SK-N-MC (cell line): ENCODE measurements around the gene CPT1A.

Experiments
- EZH2 ChIP-seq: fragments of 200-600 bp; sonication (generic); IDR thresholded peaks from one replicate; pipeline ENCODE4 v1.6.1; 2017; ENCODE audit warnings: antibody characterized with exemption
- FOXP2 ChIP-seq: optimal IDR thresholded peaks from 2 replicates; pipeline ENCODE3; 2011; ENCODE audit warnings: mild to moderate bottlenecking, moderate library complexity; ENCODE audit not compliant: insufficient read depth; ENCODE audit errors: extremely low read length, control extremely low read depth
- POLR2AphosphoS5 ChIP-seq: IDR thresholded peaks from 2 replicates; pipeline ENCODE4 v1.6.1; 2012; ENCODE audit warnings: mild to moderate bottlenecking, low read depth, low read length, borderline replicate concordance

DNA sequence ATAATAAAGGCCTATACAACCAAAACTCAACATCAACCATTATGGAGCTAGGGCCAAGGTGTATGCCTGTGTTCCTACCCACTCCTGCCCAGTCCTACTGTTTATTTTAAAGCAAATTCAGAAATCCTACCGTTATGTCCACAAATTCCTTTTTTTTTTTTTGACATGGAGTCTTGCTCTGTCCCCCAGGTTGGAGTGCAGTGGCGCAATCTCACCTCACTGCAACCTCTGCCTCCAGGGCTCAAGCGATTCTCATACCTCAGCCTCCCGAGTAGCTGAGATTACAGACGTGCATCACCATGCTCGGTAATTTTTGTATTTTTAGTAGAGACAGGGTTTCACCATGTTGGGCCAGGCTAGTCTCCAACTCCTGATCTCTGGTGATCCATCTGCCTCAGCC lies 3.1 kb upstream of the CPT1A start:
- no peak for TF ChIP-seq EZH2
- TF ChIP-seq POLR2AphosphoS5, result no peak
- no peak for TF ChIP-seq FOXP2
